ENCODE results near the gene PCCA. TPM values are rescaled to one million over a fixed set of nuclear protein-coding genes. Genes with fewer than 3 reads are reported as not detected.
"Not testable (repeated sequence)": the region's sequence is repeated elsewhere in the genome, so short reads cannot be mapped to it uniquely, and the experiment has no call there.

The PCCA gene
- total RNA-seq, 4 donors from 2014 or later = 21.2 to 40.9 (median 31.6) TPM

- H3K9me3 ChIP-seq = no peaks in the 10 kb centered on the region
- H3K36me3 ChIP-seq = no peaks in the 10 kb centered on the region
- no peak overlapping the region for H3K4me3 ChIP-seq
- TF ChIP-seq POLR2A (IDR thresholded peaks at IDR 0.05) (no peak), EP300 (IDR thresholded peaks at IDR 0.05) (no peak), CTCF (IDR thresholded peaks at IDR 0.05) (no peak), POLR2AphosphoS5 (IDR thresholded peaks at IDR 0.05) (no peak)
- H3K4me1 ChIP-seq = peaks cover 15% of the 10 kb centered on the region
- peaks cover 2% of the 10 kb centered on the region for H3K27me3 ChIP-seq
- 18% methylated on average over 1 of the region's 1 CpG for WGBS
- DNase-seq (ENCODE audit: low spot score in 2 of 2) = no peak
- H3K27ac ChIP-seq = no peak overlapping the region
These were observed 19.6 kb upstream of the PCCA start for GRCh38 chr13:100069278-100069677.

GRCh38 chr13:100075700-100076587, 12.9 kb upstream of the PCCA start:
- TF ChIP-seq CTCF (IDR thresholded peaks at IDR 0.05) (no peak), POLR2AphosphoS5 (IDR thresholded peaks at IDR 0.05) (no peak), EP300 (IDR thresholded peaks at IDR 0.05) (no peak), POLR2A (IDR thresholded peaks at IDR 0.05) (no peak)
- Histone ChIP-seq H3K4me3 (no peak overlapping the region), H3K9me3 (no peaks in the 10 kb centered on the region), H3K27me3 (no peaks in the 10 kb centered on the region), H3K27ac (no peak overlapping the region), H3K36me3 (no peaks in the 10 kb centered on the region), H3K4me1 (no peaks in the 10 kb centered on the region)
- no peak for DNase-seq (ENCODE audit: low spot score in 2 of 2)
- WGBS = 77% methylated on average over 10 of the region's 10 CpGs

GRCh38 chr13:100079003-100079402, 9.9 kb upstream of the PCCA start:
- not testable (repeated sequence) for H3K9me3 ChIP-seq; H3K27me3 ChIP-seq; H3K27ac ChIP-seq; H3K4me3 ChIP-seq; H3K4me1 ChIP-seq; H3K36me3 ChIP-seq; DNase-seq (ENCODE audit: low spot score in 2 of 2)
- 89% methylated on average over 9 of the region's 9 CpGs for WGBS

- H3K4me3 ChIP-seq; DNase-seq (ENCODE audit: low spot score in 2 of 2); H3K9me3 ChIP-seq; H3K27ac ChIP-seq; H3K27me3 ChIP-seq; H3K36me3 ChIP-seq: not testable (repeated sequence)
- 79% methylated on average over 6 of the region's 6 CpGs for WGBS
- peaks cover 20% of the 10 kb centered on the region for H3K4me1 ChIP-seq
These were observed 5.5 kb upstream of the PCCA start for GRCh38 chr13:100083401-100083800.

- TF ChIP-seq POLR2AphosphoS5 (IDR thresholded peaks at IDR 0.05) = no peak
- no peak for TF ChIP-seq EP300 (IDR thresholded peaks at IDR 0.05)
- TF ChIP-seq POLR2A (IDR thresholded peaks at IDR 0.05) = no peak
- TF ChIP-seq CTCF (IDR thresholded peaks at IDR 0.05) = no peak
- H3K36me3 ChIP-seq = no peaks in the 10 kb centered on the region
- H3K27me3 ChIP-seq = no peaks in the 10 kb centered on the region
- H3K4me3 ChIP-seq = peak overlapping the region; percentile 97
- no peaks in the 10 kb centered on the region for H3K9me3 ChIP-seq
- WGBS = 63% methylated on average over 12 of the region's 12 CpGs
- no peak for DNase-seq (ENCODE audit: low spot score in 2 of 2)
- peaks cover 37% of the 10 kb centered on the region for H3K4me1 ChIP-seq
- H3K27ac ChIP-seq = peak overlapping the region; percentile 79
These were observed 635 bp upstream of the PCCA start for GRCh38 chr13:100088273-100088643.

- no peak for DNase-seq (ENCODE audit: low spot score in 2 of 2)
- Histone ChIP-seq H3K4me3 (peak overlapping the region; percentile 97), H3K9me3 (no peaks in the 10 kb centered on the region), H3K27ac (peak overlapping the region; percentile 79), H3K4me1 (peaks cover 31% of the 10 kb centered on the region), H3K36me3 (no peaks in the 10 kb centered on the region), H3K27me3 (no peaks in the 10 kb centered on the region)
- no peak for TF ChIP-seq POLR2AphosphoS5 (IDR thresholded peaks at IDR 0.05)
- no peak for TF ChIP-seq EP300 (IDR thresholded peaks at IDR 0.05)
- no peak for TF ChIP-seq POLR2A (IDR thresholded peaks at IDR 0.05)
- no peak for TF ChIP-seq CTCF (IDR thresholded peaks at IDR 0.05)
- WGBS = under 1% methylated on average over 13 of the region's 13 CpGs
These were observed 656 bp downstream of the PCCA start for GRCh38 chr13:100089465-100090032.

Data from suprapubic skin (tissue), 4 donors.